Panc1 (cell line): ENCODE results near the gene NFIB.

ENCODE experiments used
- CTCF ChIP-seq: fragments of 450-650 bp; IDR thresholded peaks from 2 replicates; pipeline ENCODE4 v1.5.1; 2017; ENCODE audit warnings: mild to moderate bottlenecking
- POLR2AphosphoS5 ChIP-seq: IDR thresholded peaks from 2 replicates; pipeline ENCODE4 v1.6.1; 2012; ENCODE audit warnings: mild to moderate bottlenecking, low read depth, low read length, moderate library complexity
- REST ChIP-seq, 2 experiments: IDR thresholded peaks; 2 replicates each; pipeline ENCODE4 v1.6.1; 2011 to 2012; ENCODE audit warnings: low read depth in 2 of 2, control low read depth in 1 of 2, low read length in 1 of 2, mild to moderate bottlenecking in 1 of 2, moderate library complexity in 1 of 2; ENCODE audit not compliant: insufficient read depth in 1 of 2
- SIN3A ChIP-seq: IDR thresholded peaks from 2 replicates; pipeline ENCODE4 v1.6.1; 2012; ENCODE audit warnings: low read depth, mild to moderate bottlenecking, low read length, moderate library complexity, borderline replicate concordance; ENCODE audit not compliant: insufficient read depth
- TCF7L2 ChIP-seq: IDR thresholded peaks from 2 replicates; pipeline ENCODE4 v1.6.1; 2011; ENCODE audit warnings: mild to moderate bottlenecking, low read depth, low read length, inconsistent platforms

GRCh38 chr9:14314424-14314928 is 535 bp upstream of the NFIB start:
- TF ChIP-seq CTCF (no peak), POLR2AphosphoS5 (no peak), TCF7L2 (no peak), REST (IDR thresholded peaks at IDR 0.05; ENCODE audit: insufficient read depth in 1 of 2, low read depth in 2 of 2, low read length in 1 of 2) (no peak), SIN3A (no peak)
